CD4-positive, alpha-beta T cell (primary cell): ENCODE measurements around the gene MYL3. TPM values are rescaled to one million over a fixed set of nuclear protein-coding genes. Genes with fewer than 3 reads are reported as not detected.

ENCODE experiments used
- ATAC-seq: fragments of 200-7000 bp; cut with Tn5 transposase; one replicate; pipeline ENCODE4 v1.10.0; 2022; ENCODE audit warnings: mild to moderate bottlenecking; ENCODE audit not compliant: poor library complexity
- CTCF ChIA-PET: fragments of 350-600 bp; sonication (Branson Sonifier 250); formaldehyde crosslinking; loops from one replicate; lab custom pipeline; 2021; ENCODE audit warnings: antibody characterized with exemption, inconsistent platforms; lab: Charles Lee
- POLR2A ChIA-PET: fragments of 350-600 bp; sonication (Branson Sonifier 250); formaldehyde crosslinking; loops from one replicate; lab custom pipeline; 2021; ENCODE audit warnings: antibody characterized with exemption, inconsistent platforms; lab: Charles Lee
- DNase-seq, 14 experiments: peaks; one replicate each; pipeline ENCODE4 v3.0.0-alpha.2; 2013 to 2020; ENCODE audit warnings: mixed read lengths in 2 of 14
- H3K27ac ChIP-seq, 2 donors: one replicate each; pipeline versions ENCODE4 v1.5.1 to v1.7.0; 2013; ENCODE audit warnings: low read length in 2 of 2, low read depth in 1 of 2, mild to moderate bottlenecking in 1 of 2
- H3K27me3 ChIP-seq, 2 experiments: 1 replicate in 1 of 2; 2 replicates in 1 of 2; pipeline versions ENCODE4 v1.6.1 to v1.7.0; 2013; ENCODE audit warnings: low read length in 2 of 2, control low read depth in 1 of 2, mild to moderate bottlenecking in 1 of 2, moderate library complexity in 1 of 2; ENCODE audit not compliant: insufficient read depth in 2 of 2, control insufficient read depth in 1 of 2
- H3K36me3 ChIP-seq: one replicate; pipeline ENCODE4 v1.6.1; 2013; ENCODE audit warnings: low read length, control low read depth; ENCODE audit not compliant: insufficient read depth
- H3K4me1 ChIP-seq: one replicate; pipeline ENCODE4 v1.6.1; 2013; ENCODE audit warnings: low read length, control low read depth; ENCODE audit not compliant: insufficient read depth
- H3K4me3 ChIP-seq: one replicate; pipeline ENCODE4 v1.5.1; 2013; ENCODE audit warnings: mild to moderate bottlenecking, low read length, moderate library complexity
- H3K9me3 ChIP-seq, 2 experiments: 1 replicate in 1 of 2; 2 replicates in 1 of 2; pipeline versions ENCODE4 v1.6.1 to v1.7.0; 2013; ENCODE audit warnings: low read length in 2 of 2, mild to moderate bottlenecking in 2 of 2, control low read depth in 1 of 2, moderate library complexity in 1 of 2; ENCODE audit not compliant: control insufficient read depth in 1 of 2, insufficient read depth in 1 of 2
- H3K27ac Mint-ChIP-seq: one replicate; pipeline ENCODE4 v1.8.0; 2020; ENCODE audit warnings: mixed read lengths
- H3K27me3 Mint-ChIP-seq: one replicate; pipeline ENCODE4 v1.8.0; 2021; ENCODE audit warnings: mixed read lengths
- H3K36me3 Mint-ChIP-seq: one replicate; pipeline ENCODE4 v1.8.0; 2021; ENCODE audit warnings: low read depth, mixed read lengths
- H3K4me1 Mint-ChIP-seq: one replicate; pipeline ENCODE4 v1.8.0; 2021; ENCODE audit warnings: low read depth, mixed read lengths
- H3K4me3 Mint-ChIP-seq: one replicate; pipeline ENCODE4 v1.8.0; 2020; ENCODE audit warnings: mild to moderate bottlenecking, mixed read lengths
- H3K9me3 Mint-ChIP-seq: one replicate; pipeline ENCODE4 v1.8.0; 2020; ENCODE audit warnings: mixed read lengths
- intact Hi-C, 2 experiments: fragments of 100-400 bp; cut with DNase I in 1 of 2; cut with micrococcal nuclease in 1 of 2; formaldehyde crosslinking; loops; one replicate each; pipeline versions ENCODE4 v1.15.1 to v1.9.0; 2023 to 2025; cut with DNase I, micrococcal nuclease
- total RNA-seq, 174 experiments: library from RNA in 2 of 174; stranded (reverse) in 2 of 174; gene quantifications; one replicate each; pipeline ENCODE4 v1.2.3 and lab custom pipeline; 2021 to 2026
- TF ChIP-seq, protein P1 (sequence below): fragments of 200-600 bp; IDR thresholded peaks from one replicate; pipeline ENCODE4 v1.8.0; 2022; ENCODE audit warnings: antibody characterized with exemption, mild to moderate bottlenecking

Gene MYL3
- total RNA-seq, 2 experiments from 2014 or later: not detected

DNA sequence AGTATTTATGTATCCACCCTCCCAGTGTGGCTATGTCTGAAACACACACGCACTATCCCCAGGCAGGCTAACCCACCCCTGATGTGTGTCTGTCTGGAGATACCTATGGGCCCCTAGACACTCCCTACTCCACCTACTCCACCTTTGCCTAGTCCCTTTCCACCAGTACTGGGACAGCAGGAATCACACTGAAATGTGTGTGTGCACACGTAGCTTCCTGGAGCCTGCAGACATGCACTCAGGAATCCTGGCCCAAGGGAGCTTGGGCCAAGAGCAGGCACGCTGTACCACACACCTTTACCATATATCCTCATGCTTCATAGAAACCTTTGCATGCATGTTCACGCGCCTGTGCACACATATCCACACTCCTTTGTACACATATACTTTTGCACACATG, 7.4 kb upstream of the MYL3 start:
- intact Hi-C loops: no loop called here
- Histone ChIP-seq H3K4me3 (no peak overlapping the region), H3K9me3 (no peaks in the 10 kb centered on the region), H3K4me1 (peaks cover 5% of the 10 kb centered on the region), H3K27me3 (no peaks in the 10 kb centered on the region), H3K36me3 (no peaks in the 10 kb centered on the region), H3K27ac (no peak overlapping the region)
- no peaks in the 10 kb centered on the region for H3K9me3 Mint-ChIP-seq
- H3K4me1 Mint-ChIP-seq: peaks cover 9% of the 10 kb centered on the region
- ATAC-seq (no peak), DNase-seq (no peak)
- H3K27ac Mint-ChIP-seq: no peak overlapping the region
- no peak overlapping the region for H3K4me3 Mint-ChIP-seq
- H3K36me3 Mint-ChIP-seq: no peaks in the 10 kb centered on the region
- CTCF ChIA-PET: no interaction called here
- H3K27me3 Mint-ChIP-seq: peaks cover 5% of the 10 kb centered on the region
- POLR2A ChIA-PET: no interaction called here
- TF ChIP-seq, protein P1, sequence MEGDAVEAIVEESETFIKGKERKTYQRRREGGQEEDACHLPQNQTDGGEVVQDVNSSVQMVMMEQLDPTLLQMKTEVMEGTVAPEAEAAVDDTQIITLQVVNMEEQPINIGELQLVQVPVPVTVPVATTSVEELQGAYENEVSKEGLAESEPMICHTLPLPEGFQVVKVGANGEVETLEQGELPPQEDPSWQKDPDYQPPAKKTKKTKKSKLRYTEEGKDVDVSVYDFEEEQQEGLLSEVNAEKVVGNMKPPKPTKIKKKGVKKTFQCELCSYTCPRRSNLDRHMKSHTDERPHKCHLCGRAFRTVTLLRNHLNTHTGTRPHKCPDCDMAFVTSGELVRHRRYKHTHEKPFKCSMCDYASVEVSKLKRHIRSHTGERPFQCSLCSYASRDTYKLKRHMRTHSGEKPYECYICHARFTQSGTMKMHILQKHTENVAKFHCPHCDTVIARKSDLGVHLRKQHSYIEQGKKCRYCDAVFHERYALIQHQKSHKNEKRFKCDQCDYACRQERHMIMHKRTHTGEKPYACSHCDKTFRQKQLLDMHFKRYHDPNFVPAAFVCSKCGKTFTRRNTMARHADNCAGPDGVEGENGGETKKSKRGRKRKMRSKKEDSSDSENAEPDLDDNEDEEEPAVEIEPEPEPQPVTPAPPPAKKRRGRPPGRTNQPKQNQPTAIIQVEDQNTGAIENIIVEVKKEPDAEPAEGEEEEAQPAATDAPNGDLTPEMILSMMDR: no peak

- Histone ChIP-seq H3K36me3 (no peaks in the 10 kb centered on the region), H3K27ac (no peak overlapping the region), H3K4me1 (peaks cover 5% of the 10 kb centered on the region), H3K27me3 (no peaks in the 10 kb centered on the region), H3K9me3 (no peaks in the 10 kb centered on the region), H3K4me3 (no peak overlapping the region)
- peaks cover 7% of the 10 kb centered on the region for H3K4me1 Mint-ChIP-seq
- intact Hi-C loops: loop anchor here in 1 of 2 experiments (5.0 kb wide), 1 partner anchor 128 kb away; no protein-coding TSS in a partner anchor
- TF ChIP-seq, protein P1: no peak
- H3K4me3 Mint-ChIP-seq: no peak overlapping the region
- ATAC-seq: no peak
- H3K27me3 Mint-ChIP-seq: peaks cover 5% of the 10 kb centered on the region
- no peak overlapping the region for H3K27ac Mint-ChIP-seq
- H3K36me3 Mint-ChIP-seq: no peaks in the 10 kb centered on the region
- CTCF ChIA-PET: no interaction called here
- H3K9me3 Mint-ChIP-seq: no peaks in the 10 kb centered on the region
- no peak for DNase-seq
- POLR2A ChIA-PET: no interaction called here
Measured at GRCh38 chr3:46869440-46869839, 6.2 kb upstream of the MYL3 start.

- POLR2A ChIA-PET: no interaction called here
Measured at GRCh38 chr3:46868948-46869347, 5.7 kb upstream of the MYL3 start.

More at GRCh38 chr3:46868948-46869347, 5.7 kb upstream of the MYL3 start:
- no peak overlapping the region for H3K4me3 ChIP-seq
- no peak for ATAC-seq
- intact Hi-C loops: loop anchor here in 1 of 2 experiments (5.0 kb wide), 1 partner anchor 128 kb away; no protein-coding TSS in a partner anchor
- Mint-ChIP-seq H3K9me3 (no peaks in the 10 kb centered on the region), H3K27ac (no peak overlapping the region), H3K36me3 (no peaks in the 10 kb centered on the region), H3K27me3 (peaks cover 5% of the 10 kb centered on the region), H3K4me3 (no peak overlapping the region), H3K4me1 (peaks cover 3% of the 10 kb centered on the region)
- peaks cover 5% of the 10 kb centered on the region for H3K4me1 ChIP-seq
- CTCF ChIA-PET: no interaction called here
- TF ChIP-seq, protein P1: no peak
- no peaks in the 10 kb centered on the region for H3K36me3 ChIP-seq
- no peak for DNase-seq
- no peaks in the 10 kb centered on the region for H3K27me3 ChIP-seq
- H3K9me3 ChIP-seq: no peaks in the 10 kb centered on the region
- no peak overlapping the region for H3K27ac ChIP-seq
